GM19455 (cell line): ENCODE measurements around the gene MOXD1.
"Not testable (repeated sequence)": the region's sequence is repeated elsewhere in the genome, so short reads cannot be mapped to it uniquely, and the experiment has no call there.

Source experiments
- ATAC-seq: cut with Tn5 transposase; IDR thresholded peaks from one replicate; pipeline ENCODE4 v1.9.1; 2021; ENCODE audit not compliant: unreplicated experiment

The MOXD1 gene

GRCh38 chr6:132285004-132285780, 116.1 kb downstream of the MOXD1 start:
- ATAC-seq, result no peak

- ATAC-seq, result no peak
Observed at GRCh38 chr6:132282696-132283095, 118.6 kb downstream of the MOXD1 start.

GRCh38 chr6:132280436-132280835, 120.8 kb downstream of the MOXD1 start:
- ATAC-seq, result no peak

- ATAC-seq, result peak; percentile 93
Observed at GRCh38 chr6:132279592-132280139, 121.6 kb downstream of the MOXD1 start.

- no peak for ATAC-seq
Observed at GRCh38 chr6:132275066-132275970, 126.0 kb downstream of the MOXD1 start.

- ATAC-seq, result no peak
Observed at GRCh38 chr6:132272776-132273175, 128.5 kb downstream of the MOXD1 start.

GRCh38 chr6:132270726-132271402, 130.4 kb downstream of the MOXD1 start:
- ATAC-seq, result no peak

- ATAC-seq, result not testable (repeated sequence)
Observed at GRCh38 chr6:132268666-132269065, 132.6 kb downstream of the MOXD1 start.

GRCh38 chr6:132268209-132268608, 133.1 kb downstream of the MOXD1 start:
- no peak for ATAC-seq

- no peak for ATAC-seq
Observed at GRCh38 chr6:132265451-132266097, 135.7 kb downstream of the MOXD1 start.

- ATAC-seq, result no peak
Observed at GRCh38 chr6:132264021-132264500, 137.2 kb downstream of the MOXD1 start.

GRCh38 chr6:132261354-132261753, 139.9 kb downstream of the MOXD1 start:
- no peak for ATAC-seq

GRCh38 chr6:132259070-132259469, 142.2 kb downstream of the MOXD1 start:
- ATAC-seq, result no peak

GRCh38 chr6:132257561-132257960, 143.7 kb downstream of the MOXD1 start:
- ATAC-seq, result no peak

GRCh38 chr6:132256457-132256856, 144.8 kb downstream of the MOXD1 start:
- ATAC-seq, result no peak

- no peak for ATAC-seq
Observed at GRCh38 chr6:132253906-132254305, 147.4 kb downstream of the MOXD1 start.

GRCh38 chr6:132253211-132253610, 148.1 kb downstream of the MOXD1 start:
- no peak for ATAC-seq

- ATAC-seq, result no peak
Observed at GRCh38 chr6:132252113-132252512, 149.2 kb downstream of the MOXD1 start.

GRCh38 chr6:132251711-132252110, 149.6 kb downstream of the MOXD1 start:
- no peak for ATAC-seq

- ATAC-seq, result no peak
Observed at GRCh38 chr6:132247381-132248159, 153.7 kb downstream of the MOXD1 start.
